ENCODE results near the gene SIRPB1.
"Not testable (repeated sequence)": the region's sequence is repeated elsewhere in the genome, so short reads cannot be mapped to it uniquely, and the experiment has no call there.

SIRPB1 gene

GRCh38 chr20:1635291-1635979, 15.6 kb upstream of the SIRPB1 start:
- DNase-seq: no peak

DNA sequence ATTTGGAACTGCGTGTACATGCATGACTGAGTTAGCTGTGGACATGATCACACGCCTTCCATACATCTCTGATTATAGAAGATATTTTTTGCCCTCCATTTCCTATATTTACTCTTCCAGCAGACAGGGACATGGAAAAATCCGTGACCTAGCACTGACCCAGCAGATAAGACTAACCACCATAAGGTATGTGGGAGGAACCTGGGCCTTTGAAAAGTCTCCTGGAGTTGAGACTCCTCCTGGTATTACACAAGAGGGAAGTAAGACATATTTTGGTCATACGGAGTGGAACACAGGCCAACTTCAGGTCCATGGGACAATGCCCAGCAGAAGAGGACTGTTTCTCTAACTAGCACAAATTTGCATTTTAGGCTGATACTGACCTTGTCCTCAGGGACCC, 13.7 kb upstream of the SIRPB1 start:
- peak; percentile 6 for DNase-seq

DNA sequence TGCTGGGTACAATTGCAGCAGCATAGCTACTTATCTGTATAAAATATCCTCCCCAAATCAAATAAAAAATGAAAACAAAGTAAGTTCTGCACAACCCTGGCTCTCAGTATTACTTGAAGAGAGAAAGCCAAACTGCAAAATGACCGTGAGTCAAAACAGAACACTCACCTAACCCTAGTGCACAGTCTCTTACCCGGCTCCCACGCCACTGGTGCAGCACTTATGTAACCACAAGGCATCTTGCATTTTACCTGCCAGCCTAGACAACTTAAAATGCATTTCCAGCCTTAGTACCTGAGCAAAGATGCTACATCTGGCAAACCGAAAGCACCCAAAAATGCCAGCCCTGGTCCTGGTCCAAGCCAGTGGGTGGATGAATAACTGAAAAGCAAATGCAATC, 12.4 kb upstream of the SIRPB1 start:
- no peak for DNase-seq

DNA sequence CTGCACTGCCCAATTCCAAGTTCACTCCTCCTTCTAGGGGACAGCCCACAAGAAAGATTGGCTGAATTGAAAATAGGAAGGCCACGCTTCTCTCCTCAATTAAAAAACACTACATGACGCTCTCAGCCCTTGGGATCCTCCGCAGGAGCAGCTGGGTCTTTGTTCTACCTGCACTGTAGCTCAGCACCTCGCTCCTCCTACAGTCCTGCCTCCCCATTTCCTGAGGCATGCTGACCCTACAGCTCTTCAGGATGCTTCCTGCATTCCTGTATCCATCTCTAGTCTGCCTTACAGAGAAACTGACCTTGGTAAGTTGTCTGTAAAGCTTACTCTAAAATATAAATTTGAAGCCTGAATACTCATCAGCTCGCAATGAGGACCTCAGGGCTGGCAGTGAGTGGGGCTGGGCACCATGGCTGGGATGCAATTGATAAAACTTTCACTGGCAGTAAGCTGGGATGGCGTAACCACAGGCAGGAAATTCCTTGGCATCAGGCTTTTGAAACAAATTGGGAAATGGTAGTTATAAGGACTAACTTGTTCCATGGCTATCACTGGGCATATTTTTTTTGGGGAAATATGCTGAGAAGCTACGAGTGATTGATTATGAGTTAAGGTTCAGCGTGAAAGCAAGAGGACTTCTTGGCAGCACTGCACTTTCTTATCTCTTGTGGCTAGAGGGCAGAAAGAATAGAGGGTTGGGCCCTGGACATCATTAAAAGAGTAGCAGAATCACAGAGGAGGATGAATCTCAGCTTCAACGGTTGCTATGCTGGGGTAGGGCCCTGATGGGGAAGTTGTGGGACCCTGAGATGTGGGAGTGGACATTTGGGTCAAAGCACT, 11.7 kb upstream of the SIRPB1 start:
- DNase-seq: no peak

GRCh38 chr20:1630186-1630585, 10.4 kb upstream of the SIRPB1 start:
- no peak for DNase-seq

GRCh38 chr20:1629321-1629720, 9.5 kb upstream of the SIRPB1 start:
- no peak for DNase-seq

GRCh38 chr20:1628621-1629020, 8.8 kb upstream of the SIRPB1 start:
- DNase-seq: no peak

- DNase-seq: no peak
These were observed 7.4 kb upstream of the SIRPB1 start for GRCh38 chr20:1627200-1627550.

DNA sequence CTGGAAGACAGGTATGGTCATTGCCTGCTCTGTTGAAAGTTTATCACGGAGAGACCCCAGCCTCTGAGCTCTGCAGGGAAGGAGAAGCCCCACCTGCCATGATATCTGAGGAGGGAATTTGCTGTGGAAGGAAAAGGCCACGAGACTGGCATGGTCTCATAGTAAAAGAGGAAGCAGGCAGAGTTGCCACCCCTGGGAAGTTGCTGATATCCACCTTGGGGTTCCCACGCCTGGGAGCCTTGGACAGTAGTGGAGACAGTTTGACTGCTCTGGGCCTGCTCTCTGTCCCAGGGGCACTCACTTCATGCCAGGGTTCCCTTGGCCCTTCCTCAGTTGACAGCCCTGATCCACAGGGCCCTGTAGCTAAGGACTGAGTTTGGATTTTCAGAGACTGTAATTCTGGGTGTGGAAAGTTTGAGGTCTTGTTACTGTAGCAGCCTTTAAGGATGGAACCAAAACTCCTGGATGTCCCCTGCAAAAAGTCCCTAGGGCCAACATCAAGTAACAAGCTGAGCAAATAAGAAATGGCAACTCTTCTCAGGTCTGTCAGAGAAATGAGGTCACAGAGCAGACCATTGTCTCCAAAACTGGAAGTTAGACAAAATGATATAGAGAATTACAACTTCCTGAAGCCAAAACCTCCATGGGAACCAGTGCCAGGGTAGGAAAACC, 6.9 kb upstream of the SIRPB1 start:
- no peak for DNase-seq

DNA sequence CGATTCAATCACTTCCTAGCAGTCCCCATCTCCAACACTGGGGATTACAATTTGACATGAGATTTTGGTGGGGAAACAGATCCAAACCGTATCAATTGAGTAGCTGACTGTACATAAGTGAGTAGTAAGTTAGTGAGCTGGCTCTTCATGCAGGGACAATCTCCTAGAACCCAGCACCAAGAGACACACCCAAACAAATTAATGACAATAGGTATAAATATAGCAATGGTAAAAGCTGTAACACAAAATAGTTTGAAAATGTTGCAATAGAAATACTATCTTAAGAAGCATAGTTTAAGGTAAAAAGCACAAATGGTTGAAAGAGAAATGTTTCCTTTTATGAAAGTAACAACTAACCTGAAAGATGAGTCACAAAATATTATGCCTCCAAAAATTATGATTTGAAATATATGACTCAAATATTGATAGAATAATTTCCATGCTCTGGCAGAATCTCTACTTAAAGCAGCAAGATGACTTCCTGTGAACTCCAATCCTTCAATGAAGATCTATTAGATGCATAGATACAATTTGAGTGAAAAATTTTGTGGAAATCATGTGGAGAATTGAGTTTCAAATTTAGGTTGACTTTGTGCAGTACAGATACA, 5.4 kb upstream of the SIRPB1 start:
- no peak for DNase-seq

DNA sequence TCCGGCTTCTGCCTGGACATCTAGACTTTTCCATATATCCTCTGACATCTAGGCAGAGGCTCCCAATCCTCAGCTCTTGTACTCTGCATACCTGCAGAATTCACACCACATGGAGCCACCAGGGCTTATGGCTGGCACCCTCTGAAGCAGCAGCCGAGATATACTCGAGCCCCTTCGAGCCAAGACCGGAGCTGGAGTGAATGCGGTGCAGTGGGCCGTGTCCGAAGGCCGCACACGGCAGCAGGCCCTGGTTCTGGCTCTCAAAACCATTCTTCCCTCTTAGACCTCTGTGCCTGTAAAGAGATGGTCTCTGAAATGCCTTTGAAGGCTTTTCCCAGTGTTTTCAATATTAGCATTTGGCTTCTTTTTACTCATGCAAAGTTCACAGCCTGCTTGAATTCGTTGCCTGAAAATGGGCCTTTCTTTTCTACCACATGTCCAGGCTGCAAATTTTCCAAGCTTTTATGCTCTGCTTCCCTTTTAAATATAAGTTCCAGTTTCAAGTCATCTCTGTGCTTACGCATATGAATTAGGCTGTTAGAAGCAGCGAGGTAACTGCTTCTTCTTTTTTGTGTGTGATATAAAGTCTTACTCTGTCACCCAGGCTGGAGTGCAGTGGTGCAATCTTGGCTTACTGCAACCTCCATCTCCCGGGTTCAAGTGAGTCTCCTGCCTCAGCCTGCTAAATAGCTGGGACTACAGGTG, 3.8 kb upstream of the SIRPB1 start:
- no peak for DNase-seq

GRCh38 chr20:1622450-1622849, 2.6 kb upstream of the SIRPB1 start:
- DNase-seq: no peak

DNA sequence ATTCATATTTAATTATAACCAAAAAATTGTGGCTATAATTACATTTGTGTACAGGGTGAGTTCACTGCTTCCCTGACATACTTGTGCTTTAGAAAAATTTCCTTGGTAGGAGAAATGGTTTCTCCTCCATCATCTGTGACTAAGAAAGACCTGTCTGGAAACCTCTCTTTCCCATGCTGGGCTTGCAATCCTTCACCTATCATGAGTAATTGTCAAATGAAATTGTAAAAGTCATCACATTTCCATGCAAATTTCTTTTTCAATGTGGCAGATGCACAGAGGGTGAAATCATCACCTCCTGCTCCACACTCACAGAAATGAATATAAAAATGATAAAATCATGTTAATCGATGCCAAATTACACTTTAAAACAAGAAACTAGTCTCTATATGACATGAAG, 1.5 kb upstream of the SIRPB1 start:
- no peak for DNase-seq

DNA sequence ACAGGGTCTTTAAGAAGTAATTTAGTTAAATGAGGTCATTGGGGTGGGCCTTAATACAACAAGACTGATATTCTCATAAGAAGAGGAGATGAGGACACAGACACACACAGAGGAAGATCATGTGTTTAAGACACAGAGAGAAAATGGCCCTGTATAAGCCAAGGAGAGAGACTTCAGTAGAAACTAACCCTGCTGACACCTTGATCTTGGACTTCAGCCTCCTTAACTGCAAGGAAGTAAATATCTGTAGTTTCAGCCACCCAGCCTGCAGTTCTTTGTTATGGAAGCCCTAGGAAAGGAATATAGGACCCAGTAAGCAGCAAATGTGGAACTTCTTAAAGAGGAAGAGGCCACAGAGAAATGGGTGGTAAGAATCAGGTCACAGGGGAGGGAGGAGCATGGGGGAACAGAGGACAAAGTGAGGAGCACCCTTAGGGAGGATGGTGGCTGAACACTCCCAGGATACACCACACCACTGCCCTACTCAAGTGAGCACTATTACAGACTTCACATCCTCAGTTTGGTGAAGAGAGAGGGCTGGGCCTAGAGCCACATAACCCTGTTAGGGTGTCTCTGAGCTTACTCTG, 762 bp downstream of the SIRPB1 start:
- DNase-seq: no peak

- no peak for DNase-seq
These were observed 1.3 kb downstream of the SIRPB1 start for GRCh38 chr20:1618479-1618878.

- DNase-seq: no peak
These were observed 2.9 kb downstream of the SIRPB1 start for GRCh38 chr20:1616858-1617434.

DNA sequence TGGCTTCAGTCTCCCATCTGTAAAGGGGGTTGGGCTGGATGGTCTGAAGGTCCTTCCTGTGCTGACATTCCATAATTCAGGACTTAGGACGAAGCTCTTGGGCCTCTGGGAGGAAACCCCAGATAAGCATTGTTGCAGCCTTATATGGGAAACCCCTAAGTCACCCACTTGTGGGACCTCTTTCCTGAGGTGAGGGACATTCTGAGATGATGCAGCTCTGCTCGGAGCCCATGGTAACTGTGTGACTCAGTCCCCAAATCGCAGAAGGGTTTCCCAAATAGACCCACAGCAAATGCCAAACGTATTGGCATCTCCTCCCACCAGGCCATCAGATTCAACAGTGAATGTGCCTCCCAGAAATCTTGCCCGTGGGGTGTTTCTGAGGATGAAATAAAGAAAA, 9.4 kb downstream of the SIRPB1 start:
- DNase-seq: not testable (repeated sequence)

DNA sequence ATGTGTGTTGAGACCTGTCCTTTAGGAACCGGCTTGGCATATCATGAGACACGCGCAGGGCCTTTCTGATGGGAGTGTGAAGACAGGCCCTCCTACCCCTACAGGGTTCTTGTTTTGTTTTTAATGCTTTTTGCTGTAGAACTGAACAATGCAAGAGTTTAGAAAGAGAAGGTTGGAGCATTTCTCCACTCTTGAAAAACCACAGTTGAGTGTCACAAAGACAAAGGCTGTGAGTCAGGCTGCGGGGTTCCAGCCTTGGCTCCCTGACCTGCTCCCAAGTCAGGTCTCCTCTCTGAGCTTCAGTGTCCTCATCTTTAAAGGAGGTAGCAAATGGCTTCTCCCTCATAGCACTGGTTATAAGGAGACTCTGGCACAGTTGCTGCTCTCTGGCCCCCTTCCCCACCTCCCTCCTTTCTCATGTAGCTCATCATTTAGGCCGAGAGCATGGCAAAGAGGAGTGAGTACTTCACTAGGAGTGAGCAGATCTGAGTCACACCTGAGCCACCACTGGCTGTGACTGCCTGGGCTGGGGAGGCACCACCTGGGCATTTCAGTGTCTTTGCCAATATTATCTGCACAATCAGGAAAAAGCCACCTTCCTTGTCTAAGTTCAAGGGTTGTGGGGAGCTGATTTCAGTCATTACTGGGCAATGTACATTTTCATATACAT, 11.0 kb downstream of the SIRPB1 start:
- not testable (repeated sequence) for DNase-seq

DNA sequence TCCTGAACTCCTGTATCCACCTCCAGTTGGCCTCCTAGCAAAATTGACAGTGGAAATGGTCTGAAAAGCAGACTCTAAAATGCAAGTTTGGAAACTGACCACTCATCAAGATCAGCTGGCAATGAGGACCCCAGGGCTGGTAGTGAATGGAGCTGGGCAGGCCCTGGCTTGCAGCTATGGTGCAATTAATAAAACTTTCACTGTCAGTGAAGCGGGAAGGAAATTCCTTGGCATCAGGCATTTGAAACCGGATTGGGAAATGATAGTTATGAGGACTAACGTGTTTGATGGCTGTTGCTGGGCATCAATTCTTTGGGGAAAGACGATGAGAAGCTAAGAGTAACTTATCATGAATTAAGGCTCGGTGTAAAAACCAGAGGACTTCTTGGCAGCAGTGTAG, 19.1 kb downstream of the SIRPB1 start:
- DNase-seq: no peak

- no peak for DNase-seq
These were observed 24.5 kb downstream of the SIRPB1 start for GRCh38 chr20:1595333-1595732.
